Brain pericyte (primary cell): Measurements from ENCODE around the gene DHODH.
"Not testable (repeated sequence)": the region's sequence is repeated elsewhere in the genome, so short reads cannot be mapped to it uniquely, and the experiment has no call there.

Experiments
- DNase-seq: peaks from one replicate; pipeline ENCODE4 v3.0.0-alpha.2; 2012; ENCODE audit warnings: low read depth, low spot score

The DHODH gene

GRCh38 chr16:72054254-72054847, 45.8 kb downstream of the DHODH start, which contains the start of gene HP:
Gene HP (plus strand): TSS chr16:72054505. CDS start chr16:72054653, 148 bp downstream.
- not testable (repeated sequence) for DNase-seq

DNA sequence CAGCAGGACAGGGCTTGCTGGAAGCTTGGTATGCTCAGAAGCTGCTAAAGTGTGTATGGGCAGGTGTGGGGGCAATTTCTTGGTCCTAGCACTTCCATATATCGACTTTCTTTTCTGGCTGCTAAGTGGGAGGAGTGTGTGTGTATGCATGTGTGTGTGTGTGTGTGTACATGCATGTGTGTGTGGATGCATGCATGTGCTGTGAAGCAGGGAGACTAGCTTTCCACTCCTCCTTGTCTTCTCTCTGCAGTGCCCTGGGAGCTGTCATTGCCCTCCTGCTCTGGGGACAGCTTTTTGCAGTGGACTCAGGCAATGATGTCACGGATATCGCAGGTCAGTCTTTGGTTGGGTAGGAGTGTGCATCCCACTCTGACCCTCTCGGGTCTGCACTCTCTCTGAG, 47.4 kb downstream of the DHODH start:
- DNase-seq = no peak

- DNase-seq = not testable (repeated sequence)
Measured at GRCh38 chr16:72057313-72057712, 48.8 kb downstream of the DHODH start.

DNA sequence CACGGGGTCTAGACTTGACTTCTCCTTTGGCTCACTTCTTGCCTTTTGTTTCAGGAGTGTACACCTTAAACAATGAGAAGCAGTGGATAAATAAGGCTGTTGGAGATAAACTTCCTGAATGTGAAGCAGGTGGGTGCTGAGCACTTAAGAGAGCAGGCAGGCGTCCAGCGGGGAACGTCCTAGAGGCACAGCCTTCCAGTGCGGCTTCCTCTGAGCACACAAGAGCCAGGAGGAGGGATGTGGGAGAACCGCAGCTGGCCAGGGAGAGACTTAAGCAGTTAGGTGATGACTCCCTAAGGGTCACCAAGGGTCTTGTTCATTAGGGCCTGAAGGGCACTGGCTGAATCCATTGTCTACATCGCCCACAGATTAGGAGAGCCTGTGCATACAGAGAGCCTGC, 50.5 kb downstream of the DHODH start:
- DNase-seq = not testable (repeated sequence)

- no peak for DNase-seq
Measured at GRCh38 chr16:72060405-72060804, 51.9 kb downstream of the DHODH start.

- no peak for DNase-seq
Measured at GRCh38 chr16:72061564-72061963, 53.0 kb downstream of the DHODH start.

DNA sequence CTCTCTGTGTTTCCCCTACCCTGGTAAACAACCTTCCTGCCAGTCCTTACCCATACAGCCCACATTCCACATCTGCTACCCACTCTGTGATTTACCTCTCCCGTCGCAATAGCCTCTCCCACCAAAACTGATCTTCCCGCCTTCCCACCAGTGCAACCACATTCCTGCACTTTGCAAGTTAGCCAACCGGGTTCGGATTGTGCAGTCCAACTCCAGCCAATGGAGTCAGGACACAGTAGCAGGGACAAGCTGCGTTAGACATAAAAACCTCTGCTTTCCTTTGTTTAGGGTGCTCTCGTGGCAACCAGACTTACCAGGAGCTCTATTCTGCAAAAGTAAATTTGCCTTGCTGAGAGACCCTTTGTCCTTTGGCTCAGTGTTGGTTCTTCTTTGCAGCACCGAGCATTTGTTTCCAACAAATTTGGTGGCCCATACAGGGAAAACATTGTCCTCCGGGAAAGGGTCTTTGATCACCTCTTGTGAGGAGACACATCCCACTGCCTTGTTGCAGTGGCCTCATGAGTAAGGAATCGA, 55.9 kb downstream of the DHODH start:
- no peak for DNase-seq

DNA sequence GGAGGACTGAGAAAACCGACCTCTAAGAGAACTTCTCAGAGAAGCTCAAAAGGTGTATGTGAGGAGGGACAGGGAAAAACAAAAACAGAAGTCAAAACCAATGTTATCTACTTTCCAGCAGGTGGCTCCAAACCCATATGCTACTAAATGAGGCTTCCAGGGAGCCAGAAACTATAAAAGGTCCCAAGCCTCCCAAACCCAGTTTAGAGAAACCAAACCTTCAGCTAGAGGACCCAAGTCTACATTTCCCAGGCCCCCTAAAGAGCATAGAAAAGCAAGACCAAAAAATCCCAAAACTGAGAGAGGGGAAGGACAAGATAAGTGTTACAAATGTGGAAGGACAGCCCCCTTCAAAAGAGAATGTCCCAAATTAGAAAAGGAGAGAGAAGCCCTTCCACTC, 58.2 kb downstream of the DHODH start:
- no peak for DNase-seq

- no peak for DNase-seq
Measured at GRCh38 chr16:72068930-72069329, 60.4 kb downstream of the DHODH start.

DNA sequence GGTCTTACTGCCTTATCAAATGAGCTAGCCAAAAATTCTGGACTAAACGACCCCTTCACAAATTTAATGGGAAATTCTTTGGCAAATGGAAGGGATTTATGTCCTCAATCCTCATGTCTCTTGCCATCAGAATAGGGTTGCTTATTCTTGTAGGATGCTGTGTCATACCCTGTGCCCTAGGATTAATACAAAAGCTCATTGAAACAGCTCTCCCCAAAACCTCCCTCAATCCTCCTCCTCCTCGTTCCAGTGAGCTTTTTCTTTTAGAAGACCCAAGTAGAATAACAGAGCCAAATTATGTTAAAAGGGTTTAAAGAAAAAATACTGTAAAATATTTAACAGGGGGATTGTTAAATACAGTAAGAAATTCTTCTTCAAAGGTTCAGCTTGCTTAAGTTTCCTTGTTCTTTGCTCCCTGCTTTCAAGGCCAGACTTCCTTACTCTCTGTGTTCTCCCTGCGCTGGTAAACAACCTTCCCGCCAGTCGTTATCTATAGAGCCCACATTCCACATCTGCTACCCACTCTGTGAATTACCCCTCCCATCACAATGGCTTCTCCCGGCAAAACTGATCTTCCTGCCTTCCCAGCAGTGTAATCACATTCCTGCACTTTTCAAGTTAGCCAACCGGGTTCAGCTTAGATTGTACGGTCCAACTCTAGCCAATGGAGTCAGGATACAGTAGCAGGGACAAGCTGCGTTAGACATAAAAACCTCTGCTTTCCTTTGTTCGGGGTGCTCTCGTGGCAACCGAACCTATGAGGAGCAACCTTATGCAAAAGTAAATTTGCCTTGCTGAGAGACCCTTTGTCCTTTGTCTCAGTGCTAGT, 64.2 kb downstream of the DHODH start:
- no peak for DNase-seq

- no peak for DNase-seq
Measured at GRCh38 chr16:72073560-72074230, 65.2 kb downstream of the DHODH start.

DNA sequence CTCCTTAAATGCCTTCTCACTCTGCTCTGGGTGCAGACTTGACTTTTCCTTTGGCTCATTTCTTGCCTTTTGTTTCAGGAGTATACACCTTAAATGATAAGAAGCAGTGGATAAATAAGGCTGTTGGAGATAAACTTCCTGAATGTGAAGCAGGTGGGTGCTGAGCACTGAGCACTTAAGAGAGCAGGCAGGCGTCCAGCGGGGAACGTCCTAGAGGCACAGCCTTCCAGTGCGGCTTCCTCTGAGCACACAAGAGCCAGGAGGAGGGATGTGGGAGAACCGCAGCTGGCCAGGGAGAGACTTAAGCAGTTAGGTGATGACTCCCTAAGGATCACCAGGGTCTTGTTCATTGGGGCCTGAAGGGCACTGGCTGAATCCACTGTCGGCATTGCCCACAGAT, 66.5 kb downstream of the DHODH start:
- DNase-seq = not testable (repeated sequence)
